Measurements from ENCODE around the gene KIF5C. TPM values are rescaled to one million over a fixed set of nuclear protein-coding genes. Genes with fewer than 3 reads are reported as not detected.
A peak's percentile ranks its signal among the peaks of the same experiment; 100 is the strongest.

KIF5C gene
- total RNA-seq, 1 donor from 2014 or later, result under 0.01 TPM

- DNase-seq (ENCODE audit: low read depth in 2 of 2), result no peak
Measured at GRCh38 chr2:149015501-149015900, 140.5 kb downstream of the KIF5C start.

GRCh38 chr2:149015926-149016563 is 141.0 kb downstream of the KIF5C start:
- DNase-seq (ENCODE audit: low read depth in 2 of 2), result no peak

- DNase-seq (ENCODE audit: low read depth in 2 of 2), result peak; percentile 53 to 67
Measured at GRCh38 chr2:149017116-149017985, 142.3 kb downstream of the KIF5C start.

GRCh38 chr2:149018981-149019380 is 144.0 kb downstream of the KIF5C start:
- no peak for DNase-seq (ENCODE audit: low read depth in 2 of 2)

GRCh38 chr2:149019768-149020167 is 144.7 kb downstream of the KIF5C start:
- no peak for DNase-seq (ENCODE audit: low read depth in 2 of 2)

DNA sequence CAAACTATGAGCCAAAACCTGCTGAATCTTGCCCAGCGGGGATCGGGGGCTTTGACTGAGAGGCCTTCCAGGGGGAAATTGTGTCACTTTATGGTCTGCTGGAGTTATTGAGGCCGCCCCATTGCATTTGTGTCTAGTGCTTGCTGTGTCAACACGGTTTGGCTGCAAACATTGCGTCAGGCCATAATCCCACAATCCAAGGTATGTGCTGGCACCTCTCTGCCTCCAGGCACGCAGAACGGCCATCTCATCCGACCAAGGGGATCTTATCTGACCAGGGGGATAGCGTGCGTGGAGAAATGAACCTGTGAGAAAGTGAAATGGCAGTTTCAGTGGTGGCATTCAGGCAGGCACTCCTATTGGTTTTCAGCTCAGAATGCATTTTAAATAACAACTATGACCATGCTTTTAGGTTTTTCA is 145.4 kb downstream of the KIF5C start:
- DNase-seq (ENCODE audit: low read depth in 2 of 2), result no peak

- no peak for DNase-seq (ENCODE audit: low read depth in 2 of 2)
Measured at GRCh38 chr2:149021271-149021719, 146.3 kb downstream of the KIF5C start.

DNA sequence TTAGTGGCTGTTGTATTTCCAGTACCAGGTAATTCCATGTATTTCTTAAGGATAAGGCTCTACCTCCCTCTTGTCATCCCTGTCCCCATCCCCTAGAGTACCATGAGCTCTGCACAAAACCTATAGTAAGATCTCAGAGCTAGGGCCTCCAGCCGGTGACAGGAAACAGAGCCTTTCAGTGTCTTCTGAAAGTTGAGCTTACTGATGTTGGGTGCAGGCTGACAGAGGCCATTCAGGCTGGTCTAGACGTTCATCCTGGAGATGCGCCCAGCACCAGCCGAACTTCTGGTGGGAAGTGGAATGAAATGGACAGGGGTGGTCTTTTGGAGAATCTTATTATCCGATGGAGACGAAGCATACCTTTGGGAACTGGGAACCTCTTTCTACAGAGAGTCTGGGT is 146.7 kb downstream of the KIF5C start:
- no peak for DNase-seq (ENCODE audit: low read depth in 2 of 2)

DNA sequence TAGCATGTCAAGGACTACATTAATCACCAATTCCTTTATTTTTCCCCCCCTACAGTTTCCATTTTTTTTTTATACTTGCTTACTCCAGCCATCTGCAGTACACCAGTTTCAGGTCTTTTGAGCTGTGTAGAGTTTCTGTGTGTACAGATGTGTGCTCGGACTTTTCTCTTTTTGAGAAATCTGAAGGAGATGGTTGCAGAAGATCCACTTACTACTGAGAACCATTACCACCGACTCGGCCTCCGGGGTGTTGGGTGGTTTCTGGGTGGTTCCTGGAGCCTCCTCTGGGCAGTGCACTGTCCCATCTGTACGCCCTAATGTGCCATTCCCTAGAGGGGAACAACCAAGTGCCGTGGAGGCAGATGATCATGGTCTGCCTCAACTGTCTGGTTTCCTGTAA is 148.1 kb downstream of the KIF5C start:
- DNase-seq (ENCODE audit: low read depth in 2 of 2), result no peak

GRCh38 chr2:149027590-149028250 is 152.7 kb downstream of the KIF5C start:
- DNase-seq (ENCODE audit: low read depth in 2 of 2), result no peak

DNA sequence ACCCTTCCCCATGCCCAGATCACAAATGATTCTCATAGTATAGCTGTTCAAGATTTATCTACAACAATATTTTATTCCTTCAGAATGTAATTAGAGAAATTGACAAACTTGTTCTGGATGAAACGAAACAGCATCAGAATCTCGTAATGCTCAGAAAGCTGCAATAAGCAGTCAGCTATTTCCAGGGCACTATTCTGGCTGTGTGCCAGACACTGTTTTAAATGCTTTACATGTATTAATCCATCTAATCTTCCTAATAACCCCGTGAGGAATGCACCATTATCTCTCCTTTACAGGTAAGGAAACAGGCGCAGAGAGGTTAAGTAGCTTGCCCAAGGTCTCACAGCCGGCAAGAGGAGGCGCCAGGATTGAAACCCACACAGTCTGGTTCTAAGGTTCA is 153.3 kb downstream of the KIF5C start:
- no peak for DNase-seq (ENCODE audit: low read depth in 2 of 2)

DNA sequence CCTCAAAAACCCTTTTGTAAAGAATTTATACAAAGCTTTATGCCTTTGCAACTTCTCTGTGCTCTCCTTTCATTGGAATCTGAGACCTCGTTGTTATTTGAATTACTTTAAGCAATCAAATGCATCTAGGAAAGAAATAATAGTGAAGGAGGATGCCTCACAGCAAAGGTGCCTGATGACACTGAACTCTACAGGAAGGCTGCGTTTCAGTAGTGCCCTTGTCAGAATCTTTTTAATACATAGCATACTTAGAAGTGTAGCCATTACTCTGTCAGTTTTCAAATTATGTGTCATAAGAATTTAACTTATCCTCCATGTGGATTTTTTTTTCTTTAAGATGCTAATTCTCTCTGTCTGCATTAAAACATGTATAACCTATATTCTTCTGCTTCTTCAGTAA is 153.9 kb downstream of the KIF5C start:
- no peak for DNase-seq (ENCODE audit: low read depth in 2 of 2)

DNA sequence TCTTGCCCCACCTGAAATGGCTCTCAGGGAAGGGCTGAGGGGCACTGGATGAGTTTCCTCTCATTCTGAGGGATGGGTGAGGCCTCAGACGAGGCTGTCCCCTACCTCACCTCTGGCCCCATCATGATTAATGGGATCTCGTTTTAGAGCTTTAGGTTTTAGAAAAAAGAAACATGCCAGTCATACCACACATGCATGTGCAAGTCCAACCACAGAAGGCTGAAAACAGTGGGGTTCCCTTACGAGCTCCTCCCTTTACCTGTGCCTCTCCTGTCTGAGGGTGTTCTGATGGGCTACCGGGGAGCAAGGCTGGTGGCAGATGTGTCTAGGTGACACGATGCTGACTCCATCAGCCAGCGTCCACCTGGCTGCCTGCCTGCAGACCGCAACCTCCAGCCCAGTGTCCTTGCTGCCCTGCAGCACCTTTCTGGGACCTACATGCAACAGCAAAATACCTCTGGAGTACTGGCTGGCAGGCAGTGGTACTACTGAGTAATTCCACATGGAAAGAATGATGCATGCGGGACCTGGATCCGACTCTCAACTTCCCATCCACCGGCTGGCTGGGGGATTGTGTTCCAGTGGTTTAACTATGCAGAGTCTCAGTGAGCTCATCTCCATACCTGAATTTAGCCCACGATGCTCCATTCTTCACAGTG is 154.4 kb downstream of the KIF5C start:
- no peak for DNase-seq (ENCODE audit: low read depth in 2 of 2)

DNA sequence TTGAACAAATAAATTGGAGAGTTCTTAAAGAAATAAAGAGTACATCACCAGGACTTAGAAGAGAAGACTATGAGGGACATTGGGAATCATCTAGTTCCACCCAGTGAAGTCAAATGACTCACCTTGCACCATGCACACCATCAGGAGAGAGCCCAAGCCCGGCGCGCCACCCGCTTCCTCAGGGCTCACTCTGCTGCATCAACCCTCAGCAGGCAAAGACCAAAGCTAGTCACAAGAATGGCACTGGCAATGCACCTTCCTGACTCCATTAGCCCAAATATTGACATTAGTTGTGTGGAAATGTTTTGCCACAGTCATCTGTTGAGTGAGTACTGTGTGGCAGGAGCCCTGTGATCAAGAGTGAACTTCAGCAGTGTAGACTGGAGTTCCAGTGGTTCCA is 156.4 kb downstream of the KIF5C start:
- DNase-seq (ENCODE audit: low read depth in 2 of 2), result no peak

GRCh38 chr2:149033716-149034115 is 158.7 kb downstream of the KIF5C start:
- DNase-seq (ENCODE audit: low read depth in 2 of 2), result no peak

GRCh38 chr2:149034406-149034805 is 159.4 kb downstream of the KIF5C start:
- DNase-seq (ENCODE audit: low read depth in 2 of 2), result no peak

- DNase-seq (ENCODE audit: low read depth in 2 of 2), result no peak
Measured at GRCh38 chr2:149036507-149037293, 161.7 kb downstream of the KIF5C start.

- DNase-seq (ENCODE audit: low read depth in 2 of 2), result no peak
Measured at GRCh38 chr2:149037851-149038250, 162.8 kb downstream of the KIF5C start.

- no peak for DNase-seq (ENCODE audit: low read depth in 2 of 2)
Measured at GRCh38 chr2:149038442-149039212, 163.6 kb downstream of the KIF5C start, which contains the start of gene LYPD6B. LYPD6B (plus strand) TSS chr2:149038699; CDS start chr2:149130949, 92,250 bp downstream.

- no peak for DNase-seq (ENCODE audit: low read depth in 2 of 2)
Measured at GRCh38 chr2:149039213-149039724, 164.2 kb downstream of the KIF5C start.
